Measurements from ENCODE around the gene HS6ST1.

The HS6ST1 gene

GRCh38 chr2:128318776-128319464 is at the start of gene HS6ST1:
Gene HS6ST1, minus strand, starts transcription at chr2:128318868. Its CDS starts 305 bp downstream, at chr2:128318563.
- DNase-seq (ENCODE audit: low read depth, low spot score), result no peak
- H3K27ac ChIP-seq, result no peak within 1 kb of the TSS

GRCh38 chr2:128367601-128368359 is 49.1 kb upstream of the HS6ST1 start:
- H3K27ac ChIP-seq, result no peak overlapping the region
- no peak for DNase-seq (ENCODE audit: low read depth, low spot score)

GRCh38 chr2:128366713-128367511 is 48.2 kb upstream of the HS6ST1 start:
- no peak overlapping the region for H3K27ac ChIP-seq
- no peak for DNase-seq (ENCODE audit: low read depth, low spot score)

- no peak overlapping the region for H3K27ac ChIP-seq
- no peak for DNase-seq (ENCODE audit: low read depth, low spot score)
Observed at GRCh38 chr2:128365217-128365905, 46.7 kb upstream of the HS6ST1 start.

- DNase-seq (ENCODE audit: low read depth, low spot score), result no peak
- H3K27ac ChIP-seq, result no peak overlapping the region
Observed at GRCh38 chr2:128364441-128364911, 45.8 kb upstream of the HS6ST1 start.

GRCh38 chr2:128363934-128364361 is 45.3 kb upstream of the HS6ST1 start:
- H3K27ac ChIP-seq, result no peak overlapping the region
- no peak for DNase-seq (ENCODE audit: low read depth, low spot score)

- no peak for DNase-seq (ENCODE audit: low read depth, low spot score)
Observed at GRCh38 chr2:128362889-128363228, 44.2 kb upstream of the HS6ST1 start.

GRCh38 chr2:128362176-128362888 is 43.7 kb upstream of the HS6ST1 start:
- no peak for DNase-seq (ENCODE audit: low read depth, low spot score)
- H3K27ac ChIP-seq, result no peak overlapping the region

More at GRCh38 chr2:128362889-128363228, 44.2 kb upstream of the HS6ST1 start:
- H3K27ac ChIP-seq, result no peak overlapping the region

- DNase-seq (ENCODE audit: low read depth, low spot score), result no peak
Observed at GRCh38 chr2:128361376-128362131, 42.9 kb upstream of the HS6ST1 start.

GRCh38 chr2:128360711-128361110 is 42.0 kb upstream of the HS6ST1 start:
- H3K27ac ChIP-seq, result no peak overlapping the region
- DNase-seq (ENCODE audit: low read depth, low spot score), result no peak

More at GRCh38 chr2:128361376-128362131, 42.9 kb upstream of the HS6ST1 start:
- H3K27ac ChIP-seq, result no peak overlapping the region

- H3K27ac ChIP-seq, result no peak overlapping the region
- DNase-seq (ENCODE audit: low read depth, low spot score), result no peak
Observed at GRCh38 chr2:128359841-128360240, 41.2 kb upstream of the HS6ST1 start.

- no peak for DNase-seq (ENCODE audit: low read depth, low spot score)
Observed at GRCh38 chr2:128358941-128359731, 40.5 kb upstream of the HS6ST1 start.

GRCh38 chr2:128357506-128358370 is 39.1 kb upstream of the HS6ST1 start:
- DNase-seq (ENCODE audit: low read depth, low spot score), result no peak

More at GRCh38 chr2:128358941-128359731, 40.5 kb upstream of the HS6ST1 start:
- H3K27ac ChIP-seq, result no peak overlapping the region

GRCh38 chr2:128356127-128356526 is 37.5 kb upstream of the HS6ST1 start:
- H3K27ac ChIP-seq, result no peak overlapping the region
- no peak for DNase-seq (ENCODE audit: low read depth, low spot score)

More at GRCh38 chr2:128357506-128358370, 39.1 kb upstream of the HS6ST1 start:
- no peak overlapping the region for H3K27ac ChIP-seq

- H3K27ac ChIP-seq, result no peak overlapping the region
- no peak for DNase-seq (ENCODE audit: low read depth, low spot score)
Observed at GRCh38 chr2:128354726-128355470, 36.2 kb upstream of the HS6ST1 start.

GRCh38 chr2:128354161-128354560 is 35.5 kb upstream of the HS6ST1 start:
- DNase-seq (ENCODE audit: low read depth, low spot score), result no peak
- no peak overlapping the region for H3K27ac ChIP-seq

Measured in epithelial cell of prostate (primary cell).